Upper lobe of left lung (tissue), 4 donors: Measurements from ENCODE around the gene RPL32.

ENCODE experiments used
- EP300 ChIP-seq, 4 donors: sonication (generic); formaldehyde crosslinking; IDR thresholded peaks; one replicate each; pipeline ENCODE4 v1.5.1; 2017; ENCODE audit warnings: antibody characterized with exemption in 4 of 4, control low read depth in 2 of 4
- POLR2A ChIP-seq, 4 donors: fragments of 450-650 bp; IDR thresholded peaks; one replicate each; pipeline ENCODE4 v1.5.1; 2016 to 2017; ENCODE audit warnings: antibody characterized with exemption in 4 of 4, mild to moderate bottlenecking in 2 of 4
- POLR2AphosphoS5 ChIP-seq, 2 donors: sonication (generic); formaldehyde crosslinking; IDR thresholded peaks; one replicate each; pipeline ENCODE4 v1.5.1; 2017; ENCODE audit warnings: antibody characterized with exemption in 2 of 2
- TF ChIP-seq, protein P1 (sequence below), 6 experiments: fragments of 450-650 bp in 4 of 6; fragments of 200-600 bp in 2 of 6; sonication (generic) in 2 of 6; IDR thresholded peaks; one replicate each; pipeline ENCODE4 v1.5.1; 2016 to 2019; ENCODE audit warnings: antibody characterized with exemption in 6 of 6

DNA sequence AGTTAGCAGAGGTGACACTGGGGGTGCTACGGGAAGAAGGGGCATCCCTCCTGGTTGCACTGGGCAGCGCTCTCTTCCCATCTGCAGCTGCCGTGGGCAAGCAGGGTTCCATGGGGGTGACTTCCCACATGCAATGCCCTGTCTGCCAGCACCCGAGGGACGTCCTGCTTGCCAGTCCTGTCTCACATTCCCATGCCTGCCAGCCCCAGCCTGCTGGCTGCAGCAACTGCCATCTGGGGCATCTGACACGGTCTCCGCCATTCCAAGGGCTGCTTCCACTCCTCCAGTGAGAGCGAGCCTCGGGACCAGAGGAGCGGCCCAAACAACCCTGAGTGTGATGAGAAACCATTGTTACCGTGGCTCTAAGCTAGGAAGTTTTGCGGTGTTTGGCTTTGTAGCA, 45.4 kb upstream of the RPL32 start:
- no peak for TF ChIP-seq POLR2A (IDR thresholded peaks at IDR 0.05)
- TF ChIP-seq, protein P1, sequence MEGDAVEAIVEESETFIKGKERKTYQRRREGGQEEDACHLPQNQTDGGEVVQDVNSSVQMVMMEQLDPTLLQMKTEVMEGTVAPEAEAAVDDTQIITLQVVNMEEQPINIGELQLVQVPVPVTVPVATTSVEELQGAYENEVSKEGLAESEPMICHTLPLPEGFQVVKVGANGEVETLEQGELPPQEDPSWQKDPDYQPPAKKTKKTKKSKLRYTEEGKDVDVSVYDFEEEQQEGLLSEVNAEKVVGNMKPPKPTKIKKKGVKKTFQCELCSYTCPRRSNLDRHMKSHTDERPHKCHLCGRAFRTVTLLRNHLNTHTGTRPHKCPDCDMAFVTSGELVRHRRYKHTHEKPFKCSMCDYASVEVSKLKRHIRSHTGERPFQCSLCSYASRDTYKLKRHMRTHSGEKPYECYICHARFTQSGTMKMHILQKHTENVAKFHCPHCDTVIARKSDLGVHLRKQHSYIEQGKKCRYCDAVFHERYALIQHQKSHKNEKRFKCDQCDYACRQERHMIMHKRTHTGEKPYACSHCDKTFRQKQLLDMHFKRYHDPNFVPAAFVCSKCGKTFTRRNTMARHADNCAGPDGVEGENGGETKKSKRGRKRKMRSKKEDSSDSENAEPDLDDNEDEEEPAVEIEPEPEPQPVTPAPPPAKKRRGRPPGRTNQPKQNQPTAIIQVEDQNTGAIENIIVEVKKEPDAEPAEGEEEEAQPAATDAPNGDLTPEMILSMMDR (IDR thresholded peaks at IDR 0.05) = no peak
- TF ChIP-seq EP300 (IDR thresholded peaks at IDR 0.05) = no peak
- no peak for TF ChIP-seq POLR2AphosphoS5 (IDR thresholded peaks at IDR 0.05)
